Natural killer cell (primary cell): ENCODE measurements around the gene NDST1. TPM values are rescaled to one million over a fixed set of nuclear protein-coding genes. Genes with fewer than 3 reads are reported as not detected.

Source experiments
- ATAC-seq, 3 donors: fragments of 150-1000 bp in 2 of 3; fragments of 200-7000 bp in 1 of 3; cut with Tn5 transposase; 1 replicate in 1 of 3; 2 replicates in 2 of 3; pipeline ENCODE4 v1.10.0; 2021; ENCODE audit warnings: mild to moderate bottlenecking in 2 of 3, moderate library complexity in 2 of 3
- DNase-seq, 2 donors: peaks; one replicate each; pipeline versions ENCODE4 v3.0.0 to v3.0.0-alpha.2; 2013 to 2021; ENCODE audit warnings: mixed read lengths in 1 of 2
- H3K27ac ChIP-seq: one replicate; pipeline ENCODE4 v1.5.1; 2013; ENCODE audit warnings: mild to moderate bottlenecking, low read length
- H3K27me3 ChIP-seq: one replicate; pipeline ENCODE4 v1.6.1; 2013; ENCODE audit warnings: low read length; ENCODE audit not compliant: control insufficient read depth, insufficient read depth
- H3K36me3 ChIP-seq: one replicate; pipeline ENCODE4 v1.6.1; 2013; ENCODE audit warnings: low read length; ENCODE audit not compliant: control insufficient read depth, insufficient read depth
- H3K4me1 ChIP-seq: one replicate; pipeline ENCODE4 v1.6.1; 2013; ENCODE audit warnings: low read length; ENCODE audit not compliant: control insufficient read depth, insufficient read depth
- H3K4me3 ChIP-seq: one replicate; pipeline ENCODE4 v1.5.1; 2013; ENCODE audit warnings: low read length
- H3K9me3 ChIP-seq: one replicate; pipeline ENCODE4 v1.6.1; 2013; ENCODE audit warnings: low read length; ENCODE audit not compliant: control insufficient read depth, insufficient read depth
- H3K27ac Mint-ChIP-seq, 2 donors: one replicate each; pipeline ENCODE4 v1.8.0; 2022; ENCODE audit warnings: mild to moderate bottlenecking in 2 of 2, mixed read lengths in 2 of 2, moderate library complexity in 1 of 2
- H3K27me3 Mint-ChIP-seq, 2 donors: one replicate each; pipeline ENCODE4 v1.8.0; 2022; ENCODE audit warnings: low read depth in 2 of 2, mixed read lengths in 2 of 2
- H3K36me3 Mint-ChIP-seq: one replicate; pipeline ENCODE4 v1.8.0; 2022; ENCODE audit warnings: mixed read lengths
- H3K4me1 Mint-ChIP-seq, 2 donors: one replicate each; pipeline ENCODE4 v1.8.0; 2022; ENCODE audit warnings: mixed read lengths in 2 of 2
- H3K4me3 Mint-ChIP-seq: one replicate; pipeline ENCODE4 v1.8.0; 2022; ENCODE audit warnings: mild to moderate bottlenecking, moderate library complexity, mixed read lengths
- H3K9me3 Mint-ChIP-seq, 2 donors: one replicate each; pipeline ENCODE4 v1.8.0; 2022; ENCODE audit warnings: mixed read lengths in 2 of 2
- WGBS: methylation state at CpG from one replicate; pipeline ENCODE4 v1.1.7; 2013; ENCODE audit warnings: missing lambda C conversion rate; ENCODE audit not compliant: insufficient coverage; 5-methylcytosine and 5-hydroxymethylcytosine counted together
- intact Hi-C: fragments of 100-400 bp; cut with micrococcal nuclease; formaldehyde crosslinking; loops from one replicate; pipeline ENCODE4 v1.14.2; 2022
- total RNA-seq, 4 donors: library from RNA; stranded (reverse); fragments of 120-200 nt in 1 of 4; gene quantifications; one replicate each; pipeline versions ENCODE4 v1.2.3 to v1.2.4, GENCODE V29; 2013 to 2022
- TF ChIP-seq, protein P1 (sequence below): fragments of 200-600 bp; IDR thresholded peaks from one replicate; pipeline ENCODE4 v1.8.0; 2022; ENCODE audit warnings: antibody characterized with exemption

Gene NDST1
- total RNA-seq, 3 donors from 2014 or later (not counting 1 experiment from before 2014, with no cell fraction given) = 2.8 to 12.3 (median 4.3) TPM

DNA sequence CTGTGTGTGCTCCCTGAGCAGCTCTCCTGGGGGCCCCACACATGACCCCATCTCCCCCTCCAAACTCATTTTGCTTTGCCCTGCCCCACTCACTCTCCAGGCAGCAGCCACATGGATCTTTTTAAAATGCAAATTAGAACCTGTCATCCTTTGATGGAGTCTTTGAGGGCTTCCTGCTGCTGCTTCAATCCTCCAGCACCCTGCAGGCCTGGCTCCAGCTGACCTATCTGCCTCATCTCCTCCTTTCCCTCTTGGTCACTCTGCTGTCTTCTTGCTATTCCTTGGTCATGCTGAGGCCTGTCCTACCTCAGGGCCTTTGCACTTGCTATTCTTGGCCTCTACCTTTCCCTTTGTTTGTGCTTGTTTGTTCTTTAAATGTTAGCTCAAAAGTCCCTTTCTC is 17.9 kb downstream of the NDST1 start:
- TF ChIP-seq, protein P1, sequence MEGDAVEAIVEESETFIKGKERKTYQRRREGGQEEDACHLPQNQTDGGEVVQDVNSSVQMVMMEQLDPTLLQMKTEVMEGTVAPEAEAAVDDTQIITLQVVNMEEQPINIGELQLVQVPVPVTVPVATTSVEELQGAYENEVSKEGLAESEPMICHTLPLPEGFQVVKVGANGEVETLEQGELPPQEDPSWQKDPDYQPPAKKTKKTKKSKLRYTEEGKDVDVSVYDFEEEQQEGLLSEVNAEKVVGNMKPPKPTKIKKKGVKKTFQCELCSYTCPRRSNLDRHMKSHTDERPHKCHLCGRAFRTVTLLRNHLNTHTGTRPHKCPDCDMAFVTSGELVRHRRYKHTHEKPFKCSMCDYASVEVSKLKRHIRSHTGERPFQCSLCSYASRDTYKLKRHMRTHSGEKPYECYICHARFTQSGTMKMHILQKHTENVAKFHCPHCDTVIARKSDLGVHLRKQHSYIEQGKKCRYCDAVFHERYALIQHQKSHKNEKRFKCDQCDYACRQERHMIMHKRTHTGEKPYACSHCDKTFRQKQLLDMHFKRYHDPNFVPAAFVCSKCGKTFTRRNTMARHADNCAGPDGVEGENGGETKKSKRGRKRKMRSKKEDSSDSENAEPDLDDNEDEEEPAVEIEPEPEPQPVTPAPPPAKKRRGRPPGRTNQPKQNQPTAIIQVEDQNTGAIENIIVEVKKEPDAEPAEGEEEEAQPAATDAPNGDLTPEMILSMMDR = no peak
- no peak overlapping the region for H3K27ac ChIP-seq
- H3K9me3 ChIP-seq = no peaks in the 10 kb centered on the region
- Mint-ChIP-seq H3K4me1 (peaks cover 12 to 13% of the 10 kb centered on the region in 2 donors), H3K9me3 (no peaks in the 10 kb centered on the region), H3K27ac (no peak overlapping the region), H3K4me3 (no peak overlapping the region), H3K36me3 (no peaks in the 10 kb centered on the region), H3K27me3 (no peaks in the 10 kb centered on the region)
- H3K4me1 ChIP-seq = peaks cover 9% of the 10 kb centered on the region
- ATAC-seq (no peak), DNase-seq (no peak)
- no peak overlapping the region for H3K4me3 ChIP-seq
- no peaks in the 10 kb centered on the region for H3K36me3 ChIP-seq
- no peaks in the 10 kb centered on the region for H3K27me3 ChIP-seq
- intact Hi-C loops = no loop called here

DNA sequence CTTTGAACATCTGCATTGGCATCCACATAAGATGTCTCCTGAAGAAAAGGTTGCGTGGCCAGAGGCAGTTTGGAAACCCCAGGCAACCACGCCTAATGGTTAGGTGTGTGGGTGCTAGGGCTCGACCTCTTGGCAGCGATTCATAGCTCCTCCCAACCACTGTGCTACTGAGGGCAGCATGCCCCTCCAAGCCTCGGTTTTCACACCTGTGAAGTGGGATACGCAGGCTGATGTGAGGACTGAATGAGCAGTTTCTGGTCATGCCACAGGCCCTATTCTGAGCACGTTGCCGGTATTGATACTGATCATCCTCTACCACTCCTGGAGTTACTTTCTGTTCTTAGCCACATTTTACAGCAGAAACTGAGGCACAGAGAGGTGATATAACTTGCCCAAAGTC is 19.1 kb downstream of the NDST1 start:
- WGBS = 53% methylated on average over 8 of the region's 8 CpGs
- Mint-ChIP-seq H3K27me3 (no peaks in the 10 kb centered on the region), H3K27ac (no peak overlapping the region), H3K9me3 (no peaks in the 10 kb centered on the region), H3K4me3 (no peak overlapping the region), H3K4me1 (peaks cover 12 to 13% of the 10 kb centered on the region in 2 donors), H3K36me3 (no peaks in the 10 kb centered on the region)
- peak; percentile 38 to 77 (median 50) for ATAC-seq
- no peak overlapping the region for H3K4me3 ChIP-seq
- DNase-seq = peak in 1 of 2 donors; percentile 12
- peaks cover 9% of the 10 kb centered on the region for H3K4me1 ChIP-seq
- no peak overlapping the region for H3K27ac ChIP-seq
- H3K36me3 ChIP-seq = no peaks in the 10 kb centered on the region
- intact Hi-C loops = no loop called here
- no peaks in the 10 kb centered on the region for H3K9me3 ChIP-seq
- no peaks in the 10 kb centered on the region for H3K27me3 ChIP-seq
- TF ChIP-seq, protein P1 = no peak

DNA sequence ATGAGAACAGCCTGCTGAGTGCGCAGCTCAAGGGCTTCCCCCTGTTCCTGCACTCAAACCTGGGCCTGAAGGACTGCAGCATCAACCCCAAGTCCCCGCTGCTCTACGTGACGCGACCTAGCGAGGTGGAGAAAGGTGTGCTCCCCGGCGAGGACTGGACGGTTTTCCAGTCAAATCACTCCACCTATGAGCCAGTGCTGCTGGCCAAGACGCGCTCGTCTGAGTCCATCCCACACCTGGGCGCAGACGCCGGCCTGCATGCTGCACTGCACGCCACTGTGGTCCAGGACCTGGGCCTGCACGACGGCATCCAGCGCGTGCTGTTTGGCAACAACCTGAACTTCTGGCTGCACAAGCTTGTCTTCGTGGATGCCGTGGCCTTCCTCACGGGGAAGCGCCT is 19.9 kb downstream of the NDST1 start:
- Mint-ChIP-seq H3K4me3 (no peak overlapping the region), H3K27me3 (no peaks in the 10 kb centered on the region), H3K27ac (no peak overlapping the region), H3K4me1 (peaks cover 12 to 13% of the 10 kb centered on the region in 2 donors), H3K9me3 (no peaks in the 10 kb centered on the region), H3K36me3 (no peaks in the 10 kb centered on the region)
- intact Hi-C loops = no loop called here
- ATAC-seq (no peak), DNase-seq (no peak)
- TF ChIP-seq, protein P1 = no peak
- 97% methylated on average over 24 of the region's 24 CpGs for WGBS
- Histone ChIP-seq H3K36me3 (no peaks in the 10 kb centered on the region), H3K9me3 (no peaks in the 10 kb centered on the region), H3K27me3 (no peaks in the 10 kb centered on the region), H3K4me3 (no peak overlapping the region), H3K4me1 (peaks cover 9% of the 10 kb centered on the region), H3K27ac (no peak overlapping the region)

DNA sequence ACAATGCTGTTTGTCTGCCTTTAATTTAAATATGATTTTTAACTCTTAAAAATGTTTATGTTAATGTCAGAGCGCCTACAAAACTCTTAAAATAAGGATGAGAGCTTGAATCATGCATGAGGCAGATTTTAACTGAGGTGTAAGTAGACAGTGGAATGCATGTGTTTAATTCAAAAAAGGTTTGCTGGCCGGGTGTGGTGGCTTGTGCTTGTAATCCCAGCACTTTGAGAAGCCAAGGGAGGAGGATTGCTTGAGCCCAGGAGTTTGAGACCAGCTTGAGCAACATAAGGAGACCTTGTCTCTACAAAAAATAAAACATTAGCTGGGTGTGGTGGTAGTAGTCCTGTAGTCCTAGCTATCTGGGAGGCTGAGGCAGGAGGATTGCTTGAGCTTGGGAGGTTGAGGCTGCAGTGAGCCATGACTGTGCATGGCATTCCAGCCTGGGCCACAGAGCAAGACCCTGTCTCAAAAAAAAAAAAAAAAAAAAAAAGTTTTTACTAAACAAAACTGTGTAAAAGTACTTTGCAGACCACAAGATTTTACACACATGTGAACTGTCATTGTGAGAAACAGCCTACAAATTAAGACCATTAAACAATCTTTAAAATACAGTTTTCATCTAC is 21.1 kb downstream of the NDST1 start:
- Histone ChIP-seq H3K27ac (no peak overlapping the region), H3K9me3 (no peaks in the 10 kb centered on the region), H3K4me1 (peaks cover 9% of the 10 kb centered on the region), H3K36me3 (no peaks in the 10 kb centered on the region), H3K27me3 (no peaks in the 10 kb centered on the region), H3K4me3 (no peak overlapping the region)
- WGBS = 75% methylated on average over 2 of the region's 2 CpGs
- Mint-ChIP-seq H3K9me3 (no peaks in the 10 kb centered on the region), H3K36me3 (no peaks in the 10 kb centered on the region), H3K4me1 (peaks cover 12 to 13% of the 10 kb centered on the region in 2 donors), H3K27me3 (no peaks in the 10 kb centered on the region), H3K4me3 (no peak overlapping the region), H3K27ac (no peak overlapping the region)
- TF ChIP-seq, protein P1 = no peak
- intact Hi-C loops = no loop called here
- no peak for ATAC-seq
- no peak for DNase-seq
